HepG2 (cell line): ENCODE data around the gene AGRN.

Source experiments
- EZH2 ChIP-seq: conservative IDR thresholded peaks from 2 replicates; pipeline ENCODE4 v1.6.1; 2012; ENCODE audit warnings: mild to moderate bottlenecking, low read depth, low read length, moderate library complexity
- JDP2 ChIP-seq: sonication (generic); formaldehyde crosslinking; IDR thresholded peaks from 2 replicates; pipeline ENCODE4 v1.8.1; 2022; ENCODE audit warnings: missing genetic modification reagents, borderline replicate concordance
- POLR2A ChIP-seq, 2 experiments: IDR thresholded peaks; 2 replicates each; pipeline ENCODE4 v1.6.1; 2011; ENCODE audit warnings: low read depth in 2 of 2, low read length in 2 of 2, mild to moderate bottlenecking in 1 of 2, moderate library complexity in 1 of 2; ENCODE audit not compliant: insufficient read depth in 1 of 2
- SAFB2 ChIP-seq: sonication (generic); formaldehyde crosslinking; IDR thresholded peaks from 2 replicates; pipeline ENCODE4 v1.5.1; 2020; ENCODE audit warnings: missing genetic modification reagents, low read depth, mild to moderate bottlenecking, borderline replicate concordance
- SMAD9 ChIP-seq: sonication (generic); formaldehyde crosslinking; IDR thresholded peaks from 2 replicates; pipeline ENCODE4 v1.5.1; 2020; ENCODE audit warnings: mild to moderate bottlenecking, missing genetic modification reagents
- TOE1 ChIP-seq: sonication (generic); formaldehyde crosslinking; IDR thresholded peaks from 2 replicates; pipeline ENCODE4 v1.4.0; 2020; ENCODE audit warnings: mild to moderate bottlenecking, missing genetic modification reagents
- TF ChIP-seq, protein P1 (sequence below): sonication (generic); formaldehyde crosslinking; IDR thresholded peaks from 2 replicates; pipeline ENCODE4 v1.5.0; 2020; ENCODE audit warnings: mild to moderate bottlenecking, missing genetic modification reagents, moderate library complexity

DNA sequence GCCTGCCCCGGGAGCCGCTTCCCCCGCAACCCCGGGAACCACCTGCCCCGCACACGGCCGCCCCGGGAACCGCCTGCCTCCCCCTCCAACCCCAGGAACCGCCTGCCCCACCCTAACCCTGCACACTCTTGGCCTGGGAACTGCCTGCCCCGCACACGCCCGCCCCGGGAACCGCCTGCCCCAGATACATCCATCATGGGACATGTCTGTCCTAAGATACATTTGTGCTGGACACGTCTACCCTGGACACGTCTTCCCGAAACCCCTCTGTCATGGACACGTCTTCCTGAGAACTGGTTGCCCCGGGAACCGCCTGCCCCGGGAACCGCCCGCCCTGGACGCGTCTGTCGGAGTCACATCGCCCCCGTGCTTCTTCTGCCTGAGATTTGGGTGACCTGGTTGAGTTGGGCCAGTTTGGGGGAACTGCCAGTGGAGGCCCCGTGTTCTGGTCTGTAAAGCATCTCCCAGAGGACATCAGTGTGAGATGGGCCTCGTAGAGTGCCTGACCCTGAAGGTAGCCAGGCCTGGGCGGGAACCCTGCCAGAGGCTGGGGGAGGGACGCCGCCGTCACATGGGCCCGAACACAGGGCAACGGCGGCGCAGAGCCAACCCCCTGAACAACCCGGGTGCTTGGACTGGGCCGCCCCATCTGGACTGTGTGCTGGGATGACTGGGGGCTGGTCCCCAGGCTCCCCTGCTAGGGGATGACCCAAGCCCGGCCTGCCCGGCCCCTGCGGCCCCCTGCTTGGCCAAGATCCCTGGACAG is 41.7 kb upstream of the AGRN start:
- TF ChIP-seq, protein P1, sequence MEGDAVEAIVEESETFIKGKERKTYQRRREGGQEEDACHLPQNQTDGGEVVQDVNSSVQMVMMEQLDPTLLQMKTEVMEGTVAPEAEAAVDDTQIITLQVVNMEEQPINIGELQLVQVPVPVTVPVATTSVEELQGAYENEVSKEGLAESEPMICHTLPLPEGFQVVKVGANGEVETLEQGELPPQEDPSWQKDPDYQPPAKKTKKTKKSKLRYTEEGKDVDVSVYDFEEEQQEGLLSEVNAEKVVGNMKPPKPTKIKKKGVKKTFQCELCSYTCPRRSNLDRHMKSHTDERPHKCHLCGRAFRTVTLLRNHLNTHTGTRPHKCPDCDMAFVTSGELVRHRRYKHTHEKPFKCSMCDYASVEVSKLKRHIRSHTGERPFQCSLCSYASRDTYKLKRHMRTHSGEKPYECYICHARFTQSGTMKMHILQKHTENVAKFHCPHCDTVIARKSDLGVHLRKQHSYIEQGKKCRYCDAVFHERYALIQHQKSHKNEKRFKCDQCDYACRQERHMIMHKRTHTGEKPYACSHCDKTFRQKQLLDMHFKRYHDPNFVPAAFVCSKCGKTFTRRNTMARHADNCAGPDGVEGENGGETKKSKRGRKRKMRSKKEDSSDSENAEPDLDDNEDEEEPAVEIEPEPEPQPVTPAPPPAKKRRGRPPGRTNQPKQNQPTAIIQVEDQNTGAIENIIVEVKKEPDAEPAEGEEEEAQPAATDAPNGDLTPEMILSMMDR (CRISPR knock-in tag): no peak
- TF ChIP-seq JDP2 (CRISPR knock-in tag) (no peak), POLR2A (IDR thresholded peaks at IDR 0.05; ENCODE audit: insufficient read depth in 1 of 2, low read depth in 2 of 2, low read length in 2 of 2) (no peak), SMAD9 (CRISPR knock-in tag) (no peak), EZH2 (no peak), TOE1 (CRISPR knock-in tag) (no peak), SAFB2 (CRISPR knock-in tag) (no peak)
